Natural killer cell (primary cell): Measurements from ENCODE around the gene NCOA4. TPM values are rescaled to one million over a fixed set of nuclear protein-coding genes. Genes with fewer than 3 reads are reported as not detected.

Source experiments
- ATAC-seq, 3 donors: fragments of 150-1000 bp in 2 of 3; fragments of 200-7000 bp in 1 of 3; cut with Tn5 transposase; 1 replicate in 1 of 3; 2 replicates in 2 of 3; pipeline ENCODE4 v1.10.0; 2021; ENCODE audit warnings: mild to moderate bottlenecking in 2 of 3, moderate library complexity in 2 of 3
- DNase-seq, 2 donors: peaks; one replicate each; pipeline versions ENCODE4 v3.0.0 to v3.0.0-alpha.2; 2013 to 2021; ENCODE audit warnings: mixed read lengths in 1 of 2
- H3K27ac ChIP-seq: one replicate; pipeline ENCODE4 v1.5.1; 2013; ENCODE audit warnings: mild to moderate bottlenecking, low read length
- H3K27me3 ChIP-seq: one replicate; pipeline ENCODE4 v1.6.1; 2013; ENCODE audit warnings: low read length; ENCODE audit not compliant: control insufficient read depth, insufficient read depth
- H3K36me3 ChIP-seq: one replicate; pipeline ENCODE4 v1.6.1; 2013; ENCODE audit warnings: low read length; ENCODE audit not compliant: control insufficient read depth, insufficient read depth
- H3K4me1 ChIP-seq: one replicate; pipeline ENCODE4 v1.6.1; 2013; ENCODE audit warnings: low read length; ENCODE audit not compliant: control insufficient read depth, insufficient read depth
- H3K4me3 ChIP-seq: one replicate; pipeline ENCODE4 v1.5.1; 2013; ENCODE audit warnings: low read length
- H3K9me3 ChIP-seq: one replicate; pipeline ENCODE4 v1.6.1; 2013; ENCODE audit warnings: low read length; ENCODE audit not compliant: control insufficient read depth, insufficient read depth
- H3K27ac Mint-ChIP-seq, 2 donors: one replicate each; pipeline ENCODE4 v1.8.0; 2022; ENCODE audit warnings: mild to moderate bottlenecking in 2 of 2, mixed read lengths in 2 of 2, moderate library complexity in 1 of 2
- H3K27me3 Mint-ChIP-seq, 2 donors: one replicate each; pipeline ENCODE4 v1.8.0; 2022; ENCODE audit warnings: low read depth in 2 of 2, mixed read lengths in 2 of 2
- H3K36me3 Mint-ChIP-seq: one replicate; pipeline ENCODE4 v1.8.0; 2022; ENCODE audit warnings: mixed read lengths
- H3K4me1 Mint-ChIP-seq, 2 donors: one replicate each; pipeline ENCODE4 v1.8.0; 2022; ENCODE audit warnings: mixed read lengths in 2 of 2
- H3K4me3 Mint-ChIP-seq: one replicate; pipeline ENCODE4 v1.8.0; 2022; ENCODE audit warnings: mild to moderate bottlenecking, moderate library complexity, mixed read lengths
- H3K9me3 Mint-ChIP-seq, 2 donors: one replicate each; pipeline ENCODE4 v1.8.0; 2022; ENCODE audit warnings: mixed read lengths in 2 of 2
- CTCF ChIP-seq: fragments of 200-600 bp; IDR thresholded peaks from one replicate; pipeline ENCODE4 v1.8.0; 2022; ENCODE audit warnings: antibody characterized with exemption
- WGBS: methylation state at CpG from one replicate; pipeline ENCODE4 v1.1.7; 2013; ENCODE audit warnings: missing lambda C conversion rate; ENCODE audit not compliant: insufficient coverage; 5-methylcytosine and 5-hydroxymethylcytosine counted together
- intact Hi-C: fragments of 100-400 bp; cut with micrococcal nuclease; formaldehyde crosslinking; loops from one replicate; pipeline ENCODE4 v1.14.2; 2022
- total RNA-seq, 4 donors: library from RNA; stranded (reverse); fragments of 120-200 nt in 1 of 4; gene quantifications; one replicate each; pipeline versions ENCODE4 v1.2.3 to v1.2.4, GENCODE V29; 2013 to 2022

The NCOA4 gene
- total RNA-seq, 3 donors from 2014 or later (not counting 1 experiment from before 2014, with no cell fraction given): 88.4 to 104 (median 103) TPM

- Mint-ChIP-seq H3K27me3 (no peaks in the 10 kb centered on the region), H3K27ac (peak overlapping the region; percentile 72 to 86), H3K4me3 (peak overlapping the region; percentile 94), H3K36me3 (no peaks in the 10 kb centered on the region), H3K4me1 (peaks cover 80 to 90% of the 10 kb centered on the region in 2 donors), H3K9me3 (no peaks in the 10 kb centered on the region)
- no peak for TF ChIP-seq CTCF
- Histone ChIP-seq H3K27me3 (no peaks in the 10 kb centered on the region), H3K4me1 (peaks cover 29% of the 10 kb centered on the region), H3K9me3 (no peaks in the 10 kb centered on the region), H3K36me3 (peaks cover 4% of the 10 kb centered on the region), H3K4me3 (peak overlapping the region; percentile 63), H3K27ac (peak overlapping the region; percentile 70)
- WGBS: 3% methylated on average over 49 of the region's 49 CpGs
- DNase-seq (peak; percentile 79 to 88), ATAC-seq (peak; percentile 97 to 98 (median 97))
- intact Hi-C loops: no loop called here
Measured at GRCh38 chr10:46022978-46023702, 7.3 kb downstream of the NCOA4 start.

GRCh38 chr10:46020344-46020657 lies 10.1 kb downstream of the NCOA4 start:
- H3K27me3 Mint-ChIP-seq: no peaks in the 10 kb centered on the region
- H3K27ac Mint-ChIP-seq: peak overlapping the region; percentile 78 to 84
- DNase-seq (no peak), ATAC-seq (no peak)
- no peak overlapping the region for H3K4me3 ChIP-seq
- intact Hi-C loops: no loop called here
- 79% methylated on average over 2 of the region's 3 CpGs for WGBS
- peaks cover 16% of the 10 kb centered on the region for H3K36me3 ChIP-seq
- no peaks in the 10 kb centered on the region for H3K9me3 ChIP-seq
- no peaks in the 10 kb centered on the region for H3K36me3 Mint-ChIP-seq
- H3K4me1 ChIP-seq: peaks cover 31% of the 10 kb centered on the region
- H3K9me3 Mint-ChIP-seq: no peaks in the 10 kb centered on the region
- H3K4me3 Mint-ChIP-seq: peak overlapping the region; percentile 70
- peak overlapping the region; percentile 52 for H3K27ac ChIP-seq
- peaks cover 74 to 82% of the 10 kb centered on the region in 2 donors for H3K4me1 Mint-ChIP-seq
- TF ChIP-seq CTCF: no peak
- no peaks in the 10 kb centered on the region for H3K27me3 ChIP-seq

- no peaks in the 10 kb centered on the region for H3K9me3 Mint-ChIP-seq
- WGBS: 66% methylated on average over 7 of the region's 7 CpGs
- H3K36me3 Mint-ChIP-seq: no peaks in the 10 kb centered on the region
- Histone ChIP-seq H3K9me3 (no peaks in the 10 kb centered on the region), H3K36me3 (peaks cover 21% of the 10 kb centered on the region), H3K27ac (peak overlapping the region; percentile 52), H3K4me1 (peaks cover 26% of the 10 kb centered on the region), H3K4me3 (no peak overlapping the region), H3K27me3 (no peaks in the 10 kb centered on the region)
- no peak for ATAC-seq
- no peak for TF ChIP-seq CTCF
- DNase-seq: peak in 1 of 2 donors; percentile 49
- peak overlapping the region; percentile 70 for H3K4me3 Mint-ChIP-seq
- intact Hi-C loops: no loop called here
- H3K27me3 Mint-ChIP-seq: no peaks in the 10 kb centered on the region
- H3K27ac Mint-ChIP-seq: peak overlapping the region; percentile 78 to 84
- peaks cover 73 to 81% of the 10 kb centered on the region in 2 donors for H3K4me1 Mint-ChIP-seq
Measured at GRCh38 chr10:46019569-46020343, 10.7 kb downstream of the NCOA4 start.
